LNCaP clone FGC (cell line): ENCODE results near the gene TSPAN1.
A peak's percentile ranks its signal among the peaks of the same experiment; 100 is the strongest.

Source experiments
- DNase-seq: peaks from one replicate; pipeline ENCODE4 v3.0.0-alpha.2; 2011; ENCODE audit warnings: low read depth
- H3K4me3 ChIP-seq: 2 replicates; pipeline ENCODE4 v1.5.1; 2011; ENCODE audit warnings: mild to moderate bottlenecking, low read depth, low read length, control low read depth
- TF ChIP-seq, protein P1 (sequence below): IDR thresholded peaks from 2 replicates; pipeline ENCODE4 v1.5.1; 2012; ENCODE audit warnings: mild to moderate bottlenecking; ENCODE audit not compliant: control insufficient read depth, insufficient read depth; ENCODE audit errors: extremely low read depth

TSPAN1 gene

DNA sequence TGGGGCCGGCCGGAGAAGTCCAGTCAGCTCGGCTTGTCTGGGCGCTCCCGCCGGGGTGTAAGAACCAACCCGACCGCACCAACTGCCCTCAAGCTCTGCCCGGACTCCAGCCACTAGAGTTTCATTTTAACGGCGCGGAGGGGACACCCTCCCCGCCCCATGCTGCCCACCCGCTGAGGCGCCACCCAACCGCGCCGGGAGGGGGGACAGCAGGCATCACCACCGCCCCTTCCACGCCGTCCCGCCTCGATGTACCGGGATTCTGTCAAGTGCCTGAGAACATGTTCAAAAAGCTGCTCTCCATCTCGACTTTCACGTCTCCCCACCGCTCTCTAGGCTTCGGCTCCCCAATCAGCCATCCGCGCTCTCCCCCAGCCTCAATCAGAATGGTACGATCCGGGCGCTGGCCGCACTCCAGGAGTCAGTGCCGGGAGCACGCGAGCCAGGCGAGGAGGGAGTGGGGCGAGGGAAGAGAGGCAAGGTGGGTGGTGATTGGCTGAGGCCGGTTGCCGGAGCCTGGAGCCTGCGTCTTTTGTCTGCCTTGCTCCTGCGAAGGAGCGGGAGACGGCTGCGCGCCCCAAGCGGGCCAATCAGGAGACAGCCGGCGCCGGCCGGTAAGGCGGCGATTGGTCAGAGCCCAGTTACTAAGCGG is 42.2 kb upstream of the TSPAN1 start, which contains the start of gene PIK3R3:
Gene PIK3R3 (minus strand): TSS at position 101 of the 652 bp plus-strand sequence. CDS start 677 bp downstream, outside the sequence.
- H3K4me3 ChIP-seq = peak within 1 kb of the TSS; percentile 80
- TF ChIP-seq, protein P1, sequence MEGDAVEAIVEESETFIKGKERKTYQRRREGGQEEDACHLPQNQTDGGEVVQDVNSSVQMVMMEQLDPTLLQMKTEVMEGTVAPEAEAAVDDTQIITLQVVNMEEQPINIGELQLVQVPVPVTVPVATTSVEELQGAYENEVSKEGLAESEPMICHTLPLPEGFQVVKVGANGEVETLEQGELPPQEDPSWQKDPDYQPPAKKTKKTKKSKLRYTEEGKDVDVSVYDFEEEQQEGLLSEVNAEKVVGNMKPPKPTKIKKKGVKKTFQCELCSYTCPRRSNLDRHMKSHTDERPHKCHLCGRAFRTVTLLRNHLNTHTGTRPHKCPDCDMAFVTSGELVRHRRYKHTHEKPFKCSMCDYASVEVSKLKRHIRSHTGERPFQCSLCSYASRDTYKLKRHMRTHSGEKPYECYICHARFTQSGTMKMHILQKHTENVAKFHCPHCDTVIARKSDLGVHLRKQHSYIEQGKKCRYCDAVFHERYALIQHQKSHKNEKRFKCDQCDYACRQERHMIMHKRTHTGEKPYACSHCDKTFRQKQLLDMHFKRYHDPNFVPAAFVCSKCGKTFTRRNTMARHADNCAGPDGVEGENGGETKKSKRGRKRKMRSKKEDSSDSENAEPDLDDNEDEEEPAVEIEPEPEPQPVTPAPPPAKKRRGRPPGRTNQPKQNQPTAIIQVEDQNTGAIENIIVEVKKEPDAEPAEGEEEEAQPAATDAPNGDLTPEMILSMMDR = no peak
- DNase-seq = peak; percentile 98

DNA sequence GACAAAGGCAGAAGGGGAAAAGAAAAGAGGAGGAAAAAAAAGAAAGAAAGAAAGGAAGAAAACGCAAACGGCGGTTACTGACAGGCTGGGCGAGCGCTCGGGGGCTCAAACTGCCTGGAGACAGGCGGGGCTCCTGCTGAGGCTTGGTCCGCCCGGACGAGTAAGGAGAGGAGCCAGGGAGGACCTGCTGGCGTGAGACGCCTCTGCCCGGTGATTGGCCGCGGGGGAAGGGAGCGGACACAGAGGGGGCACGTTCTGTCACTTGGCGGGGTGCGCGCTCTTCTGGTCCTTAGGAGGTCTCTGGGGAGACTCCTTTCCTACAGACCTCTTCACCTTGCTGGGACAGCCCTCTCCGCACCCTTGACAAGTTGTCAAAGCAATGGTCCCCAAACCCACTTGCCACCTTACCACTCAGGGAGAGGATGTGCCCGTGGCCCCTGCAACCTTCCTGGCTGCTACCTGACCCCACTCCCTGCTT is 41.7 kb upstream of the TSPAN1 start:
- no peak for DNase-seq
- TF ChIP-seq, protein P1 = no peak
- peak overlapping the region; percentile 80 for H3K4me3 ChIP-seq

DNA sequence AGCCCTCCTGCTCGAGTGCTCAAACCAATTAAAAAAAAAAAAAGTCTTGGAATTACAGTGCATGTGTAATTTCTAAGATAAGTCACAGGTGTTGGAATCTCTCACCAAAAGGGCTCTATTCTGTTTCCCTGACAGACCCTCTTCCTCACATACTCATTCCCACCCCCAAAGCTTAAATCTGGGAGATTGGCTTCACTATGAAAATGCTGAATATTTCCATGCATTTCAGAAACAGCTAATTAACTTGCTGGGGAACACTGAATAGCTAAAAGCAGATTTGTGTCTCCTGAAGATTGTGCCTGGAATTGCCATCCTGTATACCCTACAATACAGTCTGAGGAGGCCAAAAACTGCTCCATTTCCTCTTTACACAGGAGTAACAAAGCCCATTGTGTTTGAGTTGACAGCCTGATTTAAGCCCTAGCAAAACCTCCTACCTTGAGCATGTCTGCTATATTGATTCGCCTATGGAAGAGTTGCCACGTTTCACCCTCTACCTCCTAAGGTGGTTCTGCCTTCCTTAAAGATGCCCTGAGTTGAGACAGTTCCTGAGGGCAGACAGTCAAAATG is 41.0 kb upstream of the TSPAN1 start:
- no peak for DNase-seq
- TF ChIP-seq, protein P1 = no peak
- peak overlapping the region; percentile 80 for H3K4me3 ChIP-seq

DNA sequence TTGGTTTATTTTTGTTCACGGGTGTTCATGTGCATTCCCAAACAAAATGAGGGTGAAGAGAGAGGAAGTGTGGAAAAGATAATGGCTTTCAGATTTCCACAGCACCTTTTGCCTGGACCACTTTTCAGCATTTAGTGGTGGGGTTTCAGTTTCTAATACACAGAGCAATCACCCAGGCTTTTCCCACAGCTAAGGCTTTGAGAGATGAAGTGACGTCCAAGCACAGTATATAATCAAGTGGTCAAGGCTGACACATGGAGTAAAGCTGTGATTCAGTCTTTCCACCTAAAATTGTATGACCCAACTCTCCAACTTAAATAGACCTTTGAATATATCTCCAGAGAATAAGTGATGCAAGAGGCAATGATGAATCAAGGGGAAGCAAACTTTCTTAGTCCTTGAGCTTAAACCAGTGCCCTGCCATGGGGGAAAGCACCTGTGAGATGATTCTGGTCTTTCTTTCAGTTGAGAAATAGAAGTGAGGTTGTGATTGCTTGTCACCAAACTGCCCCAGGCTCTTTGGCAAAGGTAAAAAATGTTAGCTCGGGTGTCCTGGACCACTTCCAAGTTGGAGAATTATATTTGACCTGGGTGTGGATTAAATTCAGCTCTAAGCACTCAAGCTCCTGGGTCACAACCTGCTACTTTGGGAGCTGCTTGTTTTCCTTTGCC is 40.1 kb upstream of the TSPAN1 start:
- TF ChIP-seq, protein P1 = no peak
- peak; percentile 80 for DNase-seq
- H3K4me3 ChIP-seq = no peak overlapping the region

DNA sequence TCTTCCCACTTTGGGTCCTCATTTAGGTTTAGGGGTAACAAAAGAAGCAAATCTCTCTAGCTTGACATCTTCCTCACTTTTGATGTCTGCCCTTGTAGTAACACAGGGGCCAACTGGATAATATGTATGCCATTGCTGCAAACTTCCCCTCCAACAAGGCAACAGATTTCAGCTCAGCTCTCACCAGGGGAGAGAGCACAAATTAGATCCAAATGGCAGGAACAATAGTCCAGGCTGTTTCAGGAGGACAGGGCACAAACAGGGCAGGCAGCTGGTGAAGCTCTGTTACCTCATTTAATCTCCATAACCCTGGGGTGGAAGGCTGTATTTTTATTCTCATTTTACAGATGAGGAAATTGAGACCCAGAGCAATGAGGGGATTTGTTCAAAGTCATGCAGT is 38.2 kb upstream of the TSPAN1 start:
- no peak overlapping the region for H3K4me3 ChIP-seq
- no peak for DNase-seq

DNA sequence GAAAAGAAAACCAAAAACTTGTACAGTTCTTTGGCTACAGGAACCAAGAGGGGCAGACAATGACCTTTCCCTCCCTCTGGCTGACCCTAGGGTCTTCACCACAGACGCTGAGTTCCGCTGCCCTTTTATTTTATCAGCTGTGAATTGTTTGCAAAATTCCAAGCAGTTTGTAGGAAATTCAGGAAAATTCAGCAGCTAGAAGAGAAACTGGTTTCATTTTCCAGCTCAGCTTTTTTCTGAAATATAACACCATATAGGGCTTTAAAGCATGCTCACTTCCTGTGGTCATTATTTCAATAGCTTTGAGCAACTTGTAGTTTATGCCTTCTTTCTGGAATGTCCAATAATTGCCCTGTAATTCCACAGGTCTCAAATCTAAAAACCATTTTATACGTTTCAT is 37.0 kb upstream of the TSPAN1 start:
- no peak overlapping the region for H3K4me3 ChIP-seq
- DNase-seq = no peak
- TF ChIP-seq, protein P1 = no peak

More for the DNA sequence above, 38.2 kb upstream of the TSPAN1 start:
- TF ChIP-seq, protein P1 = no peak
